ENCODE measurements around the gene DUSP8. TPM values are rescaled to one million over a fixed set of nuclear protein-coding genes. Genes with fewer than 3 reads are reported as not detected.

DUSP8 gene
- polyA plus RNA-seq, 2 of the 4 experiments (the other 2 are of a cell fraction): 0.72 to 2.6 TPM

- no peaks in the 10 kb centered on the region for H3K9me3 ChIP-seq
- ATAC-seq (no peak), DNase-seq (ENCODE audit: low read depth in 1 of 2, low spot score in 1 of 2) (no peak), FAIRE-seq (no peak)
- no peak for TF ChIP-seq MYC (IDR thresholded peaks at IDR 0.05; ENCODE audit: borderline replicate concordance, low read length)
- TF ChIP-seq E2F6 (IDR thresholded peaks at IDR 0.05; ENCODE audit: borderline replicate concordance, low read depth): no peak
- no peak for TF ChIP-seq POLR2A (IDR thresholded peaks at IDR 0.05; ENCODE audit: low read length)
- TF ChIP-seq ZSCAN20 (CRISPR knock-in tag; IDR thresholded peaks at IDR 0.05): no peak
- TF ChIP-seq NFE2L2 (conservative IDR thresholded peaks at IDR 0.05; ENCODE audit: low read length): no peak
- no peak for TF ChIP-seq FOXS1 (CRISPR knock-in tag; IDR thresholded peaks at IDR 0.05)
- no peak for TF ChIP-seq RARB (CRISPR knock-in tag; IDR thresholded peaks at IDR 0.05)
- no peak for TF ChIP-seq SMC3 (IDR thresholded peaks at IDR 0.05)
- no peak for TF ChIP-seq TP53 (CRISPR knock-in tag; IDR thresholded peaks at IDR 0.05)
- no peak for TF ChIP-seq PHF8 (IDR thresholded peaks at IDR 0.05; ENCODE audit: borderline replicate concordance, low read depth)
- TF ChIP-seq JUNB (IDR thresholded peaks at IDR 0.05): no peak
- TF ChIP-seq NPAS2 (CRISPR knock-in tag; IDR thresholded peaks at IDR 0.05; ENCODE audit: borderline replicate concordance): no peak
- no peak for TF ChIP-seq RCOR1 (IDR thresholded peaks at IDR 0.05; ENCODE audit: low read depth, low read length)
- TF ChIP-seq FOSL2 (IDR thresholded peaks at IDR 0.05): no peak
- no peak for TF ChIP-seq FOSL2 (CRISPR knock-in tag; IDR thresholded peaks at IDR 0.05)
- TF ChIP-seq ESRRA (IDR thresholded peaks at IDR 0.05; ENCODE audit: borderline replicate concordance, low read length): no peak
- no peak for TF ChIP-seq CHD2 (IDR thresholded peaks at IDR 0.05; ENCODE audit: low read length, partially characterized antibody)
- TF ChIP-seq POLR2AphosphoS2 (conservative IDR thresholded peaks at IDR 0.05; ENCODE audit: low read length): no peak
- no peak for TF ChIP-seq ZFP36 (IDR thresholded peaks at IDR 0.05; ENCODE audit: borderline replicate concordance, partially characterized antibody)
- no peaks in the 10 kb centered on the region for H3K4me1 ChIP-seq
- 90% methylated on average over 21 of the region's 21 CpGs for WGBS (ENCODE audit: missing lambda C conversion rate)
- no peak overlapping the region for H3K4me2 ChIP-seq
- ChIA-PET POLR2A (no interaction called here), CTCF (interaction anchor here (1.2 kb wide), 1 partner anchor 25 kb away, joined by 3 read pairs; no protein-coding TSS in a partner anchor)
- H3K27ac ChIP-seq: no peak overlapping the region
- H3K4me3 ChIP-seq: no peak overlapping the region
These were observed 50.5 kb downstream of the DUSP8 start for GRCh38 chr11:1521382-1522080.

GRCh38 chr11:1520663-1521267 lies 51.3 kb downstream of the DUSP8 start:
- Histone ChIP-seq H3K4me1 (0 out of 3 replicates have a peak, but pooled peaks cover 2% of the 10 kb centered on the region), H3K27ac (no peak overlapping the region), H3K9me3 (no peaks in the 10 kb centered on the region), H3K4me3 (no peak overlapping the region), H3K4me2 (no peak overlapping the region)
- ChIA-PET CTCF (no interaction called here), POLR2A (no interaction called here)
- no peak for ATAC-seq
- no peak for DNase-seq (ENCODE audit: low read depth in 1 of 2, low spot score in 1 of 2)
- no peak for TF ChIP-seq CHD2 (IDR thresholded peaks at IDR 0.05; ENCODE audit: low read length, partially characterized antibody)
- TF ChIP-seq MAFK (IDR thresholded peaks at IDR 0.05; ENCODE audit: partially characterized antibody): peak; percentile 27
- TF ChIP-seq MAZ (IDR thresholded peaks at IDR 0.05; ENCODE audit: borderline replicate concordance, low read depth, low read length): no peak
- TF ChIP-seq JUN (IDR thresholded peaks at IDR 0.05): no peak
- TF ChIP-seq NR3C1 (IDR thresholded peaks at IDR 0.05): no peak
- TF ChIP-seq RFX5 (IDR thresholded peaks at IDR 0.05): no peak
- no peak for FAIRE-seq
- 79% methylated on average over 19 of the region's 19 CpGs for WGBS (ENCODE audit: missing lambda C conversion rate)

- H3K4me1 ChIP-seq: 0 out of 3 replicates have a peak, but pooled peaks cover 4% of the 10 kb centered on the region
- no peaks in the 10 kb centered on the region for H3K9me3 ChIP-seq
- DNase-seq (ENCODE audit: low read depth in 1 of 2, low spot score in 1 of 2) (no peak), FAIRE-seq (no peak), ATAC-seq (no peak)
- H3K4me2 ChIP-seq: no peak overlapping the region
- ChIA-PET CTCF (no interaction called here), POLR2A (no interaction called here)
- 82% methylated on average over 13 of the region's 13 CpGs for WGBS (ENCODE audit: missing lambda C conversion rate)
- H3K27ac ChIP-seq: no peak overlapping the region
- H3K4me3 ChIP-seq: no peak overlapping the region
- TF ChIP-seq, protein P1, sequence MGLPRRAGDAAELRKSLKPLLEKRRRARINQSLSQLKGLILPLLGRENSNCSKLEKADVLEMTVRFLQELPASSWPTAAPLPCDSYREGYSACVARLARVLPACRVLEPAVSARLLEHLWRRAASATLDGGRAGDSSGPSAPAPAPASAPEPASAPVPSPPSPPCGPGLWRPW (IDR thresholded peaks at IDR 0.05): no peak
- TF ChIP-seq EHMT2 (IDR thresholded peaks at IDR 0.05; ENCODE audit: low read depth) (no peak), EHF (CRISPR knock-in tag; IDR thresholded peaks at IDR 0.05) (no peak), ZNF302 (CRISPR knock-in tag; IDR thresholded peaks at IDR 0.05) (no peak), FOXS1 (CRISPR knock-in tag; IDR thresholded peaks at IDR 0.05) (no peak), NPAS2 (CRISPR knock-in tag; IDR thresholded peaks at IDR 0.05; ENCODE audit: borderline replicate concordance) (no peak), MAX (IDR thresholded peaks at IDR 0.05) (no peak), NR3C1 (IDR thresholded peaks at IDR 0.05) (no peak), PHF8 (IDR thresholded peaks at IDR 0.05; ENCODE audit: borderline replicate concordance, low read depth) (no peak), HDAC2 (IDR thresholded peaks at IDR 0.05) (no peak), RFX5 (IDR thresholded peaks at IDR 0.05) (no peak), FOSL2 (IDR thresholded peaks at IDR 0.05) (no peak), FOSL2 (CRISPR knock-in tag; IDR thresholded peaks at IDR 0.05) (no peak)
- TF ChIP-seq, protein P2, sequence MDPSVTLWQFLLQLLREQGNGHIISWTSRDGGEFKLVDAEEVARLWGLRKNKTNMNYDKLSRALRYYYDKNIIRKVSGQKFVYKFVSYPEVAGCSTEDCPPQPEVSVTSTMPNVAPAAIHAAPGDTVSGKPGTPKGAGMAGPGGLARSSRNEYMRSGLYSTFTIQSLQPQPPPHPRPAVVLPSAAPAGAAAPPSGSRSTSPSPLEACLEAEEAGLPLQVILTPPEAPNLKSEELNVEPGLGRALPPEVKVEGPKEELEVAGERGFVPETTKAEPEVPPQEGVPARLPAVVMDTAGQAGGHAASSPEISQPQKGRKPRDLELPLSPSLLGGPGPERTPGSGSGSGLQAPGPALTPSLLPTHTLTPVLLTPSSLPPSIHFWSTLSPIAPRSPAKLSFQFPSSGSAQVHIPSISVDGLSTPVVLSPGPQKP (IDR thresholded peaks at IDR 0.05; ENCODE audit: low read depth, low read length): no peak
These were observed 51.8 kb downstream of the DUSP8 start for GRCh38 chr11:1520209-1520662.

Data from A549 (cell line).